GM21528 (cell line): Measurements from ENCODE around the gene NANOS2.
"Not testable (repeated sequence)": the region's sequence is repeated elsewhere in the genome, so short reads cannot be mapped to it uniquely, and the experiment has no call there.

Experiments used
- ATAC-seq: cut with Tn5 transposase; IDR thresholded peaks from one replicate; pipeline ENCODE4 v1.9.1; 2021; ENCODE audit warnings: mild to moderate bottlenecking, moderate library complexity; ENCODE audit not compliant: unreplicated experiment, low FRiP score

The NANOS2 gene

GRCh38 chr19:45878043-45878794 lies 36.4 kb downstream of the NANOS2 start:
- ATAC-seq = no peak

GRCh38 chr19:45876411-45877197 lies 38.0 kb downstream of the NANOS2 start:
- ATAC-seq = no peak

GRCh38 chr19:45876161-45876410 lies 38.5 kb downstream of the NANOS2 start:
- no peak for ATAC-seq

- no peak for ATAC-seq
Observed at GRCh38 chr19:45874620-45874966, 40.0 kb downstream of the NANOS2 start.

GRCh38 chr19:45873219-45873772 lies 41.3 kb downstream of the NANOS2 start:
- no peak for ATAC-seq

- ATAC-seq = no peak
Observed at GRCh38 chr19:45872095-45872919, 42.3 kb downstream of the NANOS2 start.

GRCh38 chr19:45870798-45871197 lies 43.8 kb downstream of the NANOS2 start:
- ATAC-seq = no peak

GRCh38 chr19:45867241-45867640 lies 47.3 kb downstream of the NANOS2 start:
- ATAC-seq = not testable (repeated sequence)

- ATAC-seq = no peak
Observed at GRCh38 chr19:45866400-45867176, 48.0 kb downstream of the NANOS2 start.

GRCh38 chr19:45865269-45865948 lies 49.2 kb downstream of the NANOS2 start:
- no peak for ATAC-seq

- no peak for ATAC-seq
Observed at GRCh38 chr19:45864629-45865082, 49.9 kb downstream of the NANOS2 start.

- no peak for ATAC-seq
Observed at GRCh38 chr19:45863840-45864628, 50.5 kb downstream of the NANOS2 start, which contains the start of gene FOXA3. FOXA3 (plus strand) TSS chr19:45864326; CDS start chr19:45864457, 131 bp downstream.

- no peak for ATAC-seq
Observed at GRCh38 chr19:45863335-45863839, 51.2 kb downstream of the NANOS2 start.
